Hepatocyte (in vitro differentiated cells): ENCODE measurements around the gene CAST.

Experiments used
- CTCF ChIP-seq: fragments of 200-600 bp; sonication (generic); IDR thresholded peaks from 2 replicates; pipeline ENCODE4 v1.5.1; 2016; ENCODE audit warnings: antibody characterized with exemption, mild to moderate bottlenecking; ENCODE audit not compliant: poor library complexity
- EZH2 ChIP-seq: fragments of 200-600 bp; sonication (generic); IDR thresholded peaks from 2 replicates; pipeline ENCODE4 v1.6.1; 2016; ENCODE audit warnings: antibody characterized with exemption, mild to moderate bottlenecking, borderline replicate concordance

DNA sequence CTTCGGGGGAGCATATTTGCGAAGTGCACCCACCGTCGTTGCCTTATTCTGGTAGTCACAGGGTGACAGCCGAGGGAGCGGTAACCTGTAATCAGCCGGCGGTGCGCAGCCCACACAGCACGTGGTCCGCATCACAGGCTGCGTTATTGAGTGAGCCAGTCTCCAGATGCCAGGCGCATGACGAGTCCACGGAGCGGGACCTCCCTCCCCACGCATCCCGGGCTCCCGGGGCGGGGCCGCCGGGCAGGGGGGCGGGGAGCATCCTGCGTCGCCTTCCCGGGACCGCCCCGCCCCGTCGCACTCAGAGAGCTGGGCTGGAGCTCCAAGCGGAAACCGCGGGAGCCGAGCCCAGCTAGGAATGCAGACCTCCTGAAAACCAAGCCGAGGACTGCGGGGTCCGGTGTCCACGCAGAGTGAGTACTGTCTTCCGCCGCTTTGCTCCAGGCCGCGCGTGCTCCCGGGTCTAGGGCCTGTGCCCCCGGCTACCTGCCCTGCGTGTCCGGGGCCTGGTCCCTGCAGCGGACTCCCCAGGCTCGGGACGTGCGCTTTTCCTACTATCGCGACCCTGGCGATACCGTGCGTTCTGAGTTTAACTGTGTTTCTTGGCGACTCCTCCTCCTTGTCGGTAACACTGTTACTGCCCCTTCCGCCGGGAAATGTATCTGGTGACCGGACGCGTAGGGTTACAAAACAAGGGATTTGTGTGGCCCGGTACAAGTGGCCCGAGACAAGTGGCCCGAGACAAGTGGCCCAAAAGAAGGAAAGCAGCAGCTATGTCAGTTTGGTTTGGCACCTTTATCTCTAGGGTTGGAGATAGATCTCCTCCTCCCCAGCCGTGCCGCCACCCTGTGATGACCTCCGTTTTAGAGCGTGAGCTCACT lies 40.6 kb downstream of the CAST start:
- TF ChIP-seq CTCF (no peak), EZH2 (no peak)
